ENCODE measurements around the gene SIK3.

The SIK3 gene

DNA sequence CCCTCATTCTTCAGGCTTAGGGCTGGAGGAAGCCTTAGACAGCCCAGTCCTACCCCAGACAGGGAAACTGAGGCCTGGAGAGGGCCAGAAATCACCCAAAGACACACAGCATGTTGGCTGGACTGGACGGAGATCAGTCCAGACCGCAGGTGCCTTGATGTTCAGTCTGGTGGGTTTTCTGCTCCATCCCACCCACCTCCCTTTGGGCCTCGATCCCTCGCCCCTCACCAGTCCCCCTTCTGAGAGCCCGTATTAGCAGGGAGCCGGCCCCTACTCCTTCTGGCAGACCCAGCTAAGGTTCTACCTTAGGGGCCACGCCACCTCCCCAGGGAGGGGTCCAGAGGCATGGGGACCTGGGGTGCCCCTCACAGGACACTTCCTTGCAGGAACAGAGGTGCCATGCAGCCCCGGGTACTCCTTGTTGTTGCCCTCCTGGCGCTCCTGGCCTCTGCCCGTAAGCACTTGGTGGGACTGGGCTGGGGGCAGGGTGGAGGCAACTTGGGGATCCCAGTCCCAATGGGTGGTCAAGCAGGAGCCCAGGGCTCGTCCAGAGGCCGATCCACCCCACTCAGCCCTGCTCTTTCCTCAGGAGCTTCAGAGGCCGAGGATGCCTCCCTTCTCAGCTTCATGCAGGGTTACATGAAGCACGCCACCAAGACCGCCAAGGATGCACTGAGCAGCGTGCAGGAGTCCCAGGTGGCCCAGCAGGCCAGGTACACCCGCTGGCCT, 267.9 kb downstream of the SIK3 start:
- H3K4me1 ChIP-seq (ENCODE audit: low read depth, poor library complexity, severe bottlenecking) = no peaks in the 10 kb centered on the region
- no peak overlapping the region for H3K27ac ChIP-seq
- H3K4me2 ChIP-seq = no peak overlapping the region

DNA sequence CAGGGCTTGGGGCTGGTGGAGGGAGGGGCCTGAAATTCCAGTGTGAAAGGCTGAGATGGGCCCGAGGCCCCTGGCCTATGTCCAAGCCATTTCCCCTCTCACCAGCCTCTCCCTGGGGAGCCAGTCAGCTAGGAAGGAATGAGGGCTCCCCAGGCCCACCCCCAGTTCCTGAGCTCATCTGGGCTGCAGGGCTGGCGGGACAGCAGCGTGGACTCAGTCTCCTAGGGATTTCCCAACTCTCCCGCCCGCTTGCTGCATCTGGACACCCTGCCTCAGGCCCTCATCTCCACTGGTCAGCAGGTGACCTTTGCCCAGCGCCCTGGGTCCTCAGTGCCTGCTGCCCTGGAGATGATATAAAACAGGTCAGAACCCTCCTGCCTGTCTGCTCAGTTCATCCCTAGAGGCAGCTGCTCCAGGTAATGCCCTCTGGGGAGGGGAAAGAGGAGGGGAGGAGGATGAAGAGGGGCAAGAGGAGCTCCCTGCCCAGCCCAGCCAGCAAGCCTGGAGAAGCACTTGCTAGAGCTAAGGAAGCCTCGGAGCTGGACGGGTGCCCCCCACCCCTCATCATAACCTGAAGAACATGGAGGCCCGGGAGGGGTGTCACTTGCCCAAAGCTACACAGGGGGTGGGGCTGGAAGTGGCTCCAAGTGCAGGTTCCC, 268.6 kb downstream of the SIK3 start, which contains the start of gene APOC3:
TSS of gene APOC3 (plus strand) at position 383 of the 659 bp plus-strand sequence. CDS start 676 bp downstream, outside the sequence.
- Histone ChIP-seq H4K20me1 (ENCODE audit: insufficient read depth) (no peaks in the 10 kb centered on the region), H3K27me3 (ENCODE audit: insufficient read depth, low read depth) (no peaks in the 10 kb centered on the region), H3K4me3 (IDR thresholded peaks at IDR 0.05; ENCODE audit: insufficient read depth, low read depth, low read length) (no peak within 1 kb of the TSS), H3K27ac (no peak within 1 kb of the TSS), H3K79me2 (ENCODE audit: insufficient read depth, low read depth) (no peaks in the 10 kb centered on the region), H3K36me3 (ENCODE audit: insufficient read depth) (no peaks in the 10 kb centered on the region), H3K4me1 (ENCODE audit: low read depth, poor library complexity, severe bottlenecking) (no peaks in the 10 kb centered on the region), H3K4me2 (no peak within 1 kb of the TSS), H3K9ac (no peak within 1 kb of the TSS), H2AFZ (ENCODE audit: low read depth) (no peak within 1 kb of the TSS)
- TF ChIP-seq, protein P1, sequence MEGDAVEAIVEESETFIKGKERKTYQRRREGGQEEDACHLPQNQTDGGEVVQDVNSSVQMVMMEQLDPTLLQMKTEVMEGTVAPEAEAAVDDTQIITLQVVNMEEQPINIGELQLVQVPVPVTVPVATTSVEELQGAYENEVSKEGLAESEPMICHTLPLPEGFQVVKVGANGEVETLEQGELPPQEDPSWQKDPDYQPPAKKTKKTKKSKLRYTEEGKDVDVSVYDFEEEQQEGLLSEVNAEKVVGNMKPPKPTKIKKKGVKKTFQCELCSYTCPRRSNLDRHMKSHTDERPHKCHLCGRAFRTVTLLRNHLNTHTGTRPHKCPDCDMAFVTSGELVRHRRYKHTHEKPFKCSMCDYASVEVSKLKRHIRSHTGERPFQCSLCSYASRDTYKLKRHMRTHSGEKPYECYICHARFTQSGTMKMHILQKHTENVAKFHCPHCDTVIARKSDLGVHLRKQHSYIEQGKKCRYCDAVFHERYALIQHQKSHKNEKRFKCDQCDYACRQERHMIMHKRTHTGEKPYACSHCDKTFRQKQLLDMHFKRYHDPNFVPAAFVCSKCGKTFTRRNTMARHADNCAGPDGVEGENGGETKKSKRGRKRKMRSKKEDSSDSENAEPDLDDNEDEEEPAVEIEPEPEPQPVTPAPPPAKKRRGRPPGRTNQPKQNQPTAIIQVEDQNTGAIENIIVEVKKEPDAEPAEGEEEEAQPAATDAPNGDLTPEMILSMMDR (conservative IDR thresholded peaks at IDR 0.05; ENCODE audit: low read depth, low read length) = no peak

More for the DNA sequence above, 267.9 kb downstream of the SIK3 start:
- Histone ChIP-seq H4K20me1 (ENCODE audit: insufficient read depth) (no peaks in the 10 kb centered on the region), H3K27me3 (ENCODE audit: insufficient read depth, low read depth) (no peaks in the 10 kb centered on the region), H3K36me3 (ENCODE audit: insufficient read depth) (no peaks in the 10 kb centered on the region), H3K9ac (no peak overlapping the region), H3K79me2 (ENCODE audit: insufficient read depth, low read depth) (no peaks in the 10 kb centered on the region), H3K4me3 (IDR thresholded peaks at IDR 0.05; ENCODE audit: insufficient read depth, low read depth, low read length) (no peak overlapping the region), H2AFZ (ENCODE audit: low read depth) (no peak overlapping the region)
- TF ChIP-seq, protein P1 (conservative IDR thresholded peaks at IDR 0.05; ENCODE audit: low read depth, low read length) = no peak

DNA sequence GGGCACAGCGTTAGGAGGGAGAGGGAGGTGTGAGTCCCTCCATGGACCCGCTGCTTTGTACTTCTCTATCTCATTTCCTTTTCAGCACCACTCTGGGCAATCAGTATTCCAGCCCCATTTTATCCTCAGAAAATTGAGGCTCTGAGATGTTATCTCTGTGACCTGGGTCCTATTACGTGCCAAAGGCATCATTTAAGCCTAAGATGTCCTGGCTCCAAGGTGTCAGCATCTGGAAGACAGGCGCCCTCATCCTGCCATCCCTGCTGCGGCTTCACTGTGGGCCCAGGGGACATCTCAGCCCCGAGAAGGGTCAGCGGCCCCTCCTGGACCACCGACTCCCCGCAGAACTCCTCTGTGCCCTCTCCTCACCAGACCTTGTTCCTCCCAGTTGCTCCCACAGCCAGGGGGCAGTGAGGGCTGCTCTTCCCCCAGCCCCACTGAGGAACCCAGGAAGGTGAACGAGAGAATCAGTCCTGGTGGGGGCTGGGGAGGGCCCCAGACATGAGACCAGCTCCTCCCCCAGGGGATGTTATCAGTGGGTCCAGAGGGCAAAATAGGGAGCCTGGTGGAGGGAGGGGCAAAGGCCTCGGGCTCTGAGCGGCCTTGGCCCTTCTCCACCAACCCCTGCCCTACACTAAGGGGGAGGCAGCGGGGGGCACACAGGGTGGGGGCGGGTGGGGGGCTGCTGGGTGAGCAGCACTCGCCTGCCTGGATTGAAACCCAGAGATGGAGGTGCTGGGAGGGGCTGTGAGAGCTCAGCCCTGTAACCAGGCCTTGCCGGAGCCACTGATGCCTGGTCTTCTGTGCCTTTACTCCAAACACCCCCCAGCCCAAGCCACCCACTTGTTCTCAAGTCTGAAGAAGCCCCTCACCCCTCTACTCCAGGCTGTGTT, 269.4 kb downstream of the SIK3 start:
- no peak overlapping the region for H3K4me3 ChIP-seq (IDR thresholded peaks at IDR 0.05; ENCODE audit: insufficient read depth, low read depth, low read length)
- TF ChIP-seq, protein P1 (conservative IDR thresholded peaks at IDR 0.05; ENCODE audit: low read depth, low read length) = no peak
- H3K27me3 ChIP-seq (ENCODE audit: insufficient read depth, low read depth) = no peaks in the 10 kb centered on the region
- no peak overlapping the region for H2AFZ ChIP-seq (ENCODE audit: low read depth)
- no peak overlapping the region for H3K9ac ChIP-seq
- H4K20me1 ChIP-seq (ENCODE audit: insufficient read depth) = no peaks in the 10 kb centered on the region
- no peaks in the 10 kb centered on the region for H3K36me3 ChIP-seq (ENCODE audit: insufficient read depth)
- no peak overlapping the region for H3K4me2 ChIP-seq
- no peaks in the 10 kb centered on the region for H3K79me2 ChIP-seq (ENCODE audit: insufficient read depth, low read depth)
- no peaks in the 10 kb centered on the region for H3K4me1 ChIP-seq (ENCODE audit: low read depth, poor library complexity, severe bottlenecking)
- no peak overlapping the region for H3K27ac ChIP-seq

DNA sequence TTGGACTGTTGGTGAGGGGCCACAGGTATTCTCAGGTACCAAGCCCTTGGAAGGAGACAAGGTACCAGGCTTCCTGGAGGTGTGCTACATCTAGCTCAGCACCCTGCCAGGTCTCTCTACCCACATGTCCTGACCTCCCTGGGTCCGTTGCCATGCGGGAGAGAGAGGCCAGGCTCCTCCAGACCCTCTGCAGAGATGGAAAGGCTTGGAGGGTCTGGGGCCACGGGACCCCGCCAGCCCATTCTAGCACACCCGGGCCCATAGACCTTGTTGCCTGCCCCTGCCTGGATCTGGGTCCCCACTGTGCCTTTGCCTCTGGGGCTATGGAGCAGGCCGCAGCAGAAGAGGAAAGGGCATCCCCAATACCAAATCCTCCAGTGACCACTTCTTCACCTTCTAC, 270.8 kb downstream of the SIK3 start:
- Histone ChIP-seq H3K4me2 (no peak overlapping the region), H3K4me3 (IDR thresholded peaks at IDR 0.05; ENCODE audit: insufficient read depth, low read depth, low read length) (no peak overlapping the region), H3K36me3 (ENCODE audit: insufficient read depth) (no peaks in the 10 kb centered on the region), H3K4me1 (ENCODE audit: low read depth, poor library complexity, severe bottlenecking) (no peaks in the 10 kb centered on the region), H3K9ac (no peak overlapping the region), H4K20me1 (ENCODE audit: insufficient read depth) (no peaks in the 10 kb centered on the region), H3K27me3 (ENCODE audit: insufficient read depth, low read depth) (no peaks in the 10 kb centered on the region), H3K27ac (no peak overlapping the region), H2AFZ (ENCODE audit: low read depth) (no peak overlapping the region), H3K79me2 (ENCODE audit: insufficient read depth, low read depth) (no peaks in the 10 kb centered on the region)
- TF ChIP-seq, protein P1 (conservative IDR thresholded peaks at IDR 0.05; ENCODE audit: low read depth, low read length) = no peak
